ENCODE measurements around the gene ADCY2.
A peak's percentile ranks its signal among the peaks of the same experiment; 100 is the strongest.

ADCY2 gene

DNA sequence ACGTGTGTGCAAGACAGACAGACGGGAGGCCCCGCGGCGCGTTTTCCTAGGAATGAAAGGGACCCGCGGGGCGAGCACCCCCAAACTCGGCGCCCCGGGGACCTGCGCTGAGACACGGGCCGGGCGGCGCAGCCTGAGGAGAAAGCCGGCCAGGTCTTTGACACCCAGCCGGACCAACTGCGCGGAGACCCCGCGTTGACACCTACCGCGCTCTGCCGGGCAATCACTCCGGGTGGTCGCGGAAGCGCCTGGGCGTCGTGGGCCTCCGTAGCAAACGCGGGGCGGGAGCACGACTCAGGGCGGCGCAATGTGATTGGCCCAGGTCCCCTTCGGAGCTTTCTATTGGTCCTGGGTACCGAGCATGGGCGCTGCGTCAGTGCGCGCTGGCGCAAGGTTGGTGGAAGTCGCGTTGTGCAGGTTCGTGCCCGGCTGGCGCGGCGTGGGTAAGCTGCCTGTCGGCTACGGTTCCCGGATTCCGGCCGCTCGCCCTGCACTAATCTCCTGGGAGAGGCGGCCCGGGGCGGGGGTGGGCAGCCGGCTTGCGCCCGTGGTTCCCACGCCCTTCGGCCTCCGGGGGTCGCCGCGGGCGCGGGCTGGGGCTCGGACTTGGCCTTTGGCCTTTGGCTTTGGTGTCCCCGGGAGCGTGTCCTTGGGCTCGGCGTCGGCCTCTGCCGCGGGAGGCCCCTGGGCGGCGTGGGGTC lies 473.0 kb downstream of the ADCY2 start, which contains the start of the genes FASTKD3 and MTRR:
TSS of gene FASTKD3 (minus strand) at position 259 of the 701 bp plus-strand sequence. CDS start 948 bp downstream, outside the sequence.
TSS of gene MTRR (plus strand) at position 376 of the 701 bp plus-strand sequence. CDS start 1,647 bp downstream, outside the sequence.
- H3K79me2 ChIP-seq (ENCODE audit: control insufficient read depth, low read length): peaks cover 96% of the 10 kb centered on the region
- H3K36me3 ChIP-seq (ENCODE audit: control insufficient read depth, low read length): peaks cover 78% of the 10 kb centered on the region
- no peaks in the 10 kb centered on the region for H3F3A ChIP-seq (ENCODE audit: control insufficient read depth, insufficient read depth)
- peak within 1 kb of the TSS; percentile 28; the same call in 1 of the 2 replicates for H3K27ac ChIP-seq (ENCODE audit: low read depth, low read length)
- TF ChIP-seq CTCF (IDR thresholded peaks at IDR 0.05; ENCODE audit: low read depth, low read length, poor library complexity, severe bottlenecking) (no peak), EZH2phosphoT487 (IDR thresholded peaks at IDR 0.05; ENCODE audit: borderline replicate concordance, low read length) (no peak)
- H3K9me2 ChIP-seq (replicated peaks; ENCODE audit: control insufficient read depth, low read length): no peaks in the 10 kb centered on the region
- peaks cover 54% of the 10 kb centered on the region for H3K4me1 ChIP-seq (ENCODE audit: control insufficient read depth, low read length)
- peak within 1 kb of the TSS; percentile 72 for H3K4me2 ChIP-seq (ENCODE audit: low read length)
- no peaks in the 10 kb centered on the region for H3K27me3 ChIP-seq (ENCODE audit: control insufficient read depth, low read length)
- H4K20me1 ChIP-seq (ENCODE audit: control insufficient read depth, insufficient read depth, low read depth, low read length): peaks cover 26% of the 10 kb centered on the region
- H3K4me3 ChIP-seq (ENCODE audit: low read length): peak within 1 kb of the TSS; percentile 81
- H3K9me3 ChIP-seq (ENCODE audit: control insufficient read depth, insufficient read depth, low read length): no peaks in the 10 kb centered on the region

GRCh38 chr5:7869474-7870136 lies 473.7 kb downstream of the ADCY2 start:
- H3K9me3 ChIP-seq (ENCODE audit: control insufficient read depth, insufficient read depth, low read length): no peaks in the 10 kb centered on the region
- peaks cover 100% of the 10 kb centered on the region for H3K79me2 ChIP-seq (ENCODE audit: control insufficient read depth, low read length)
- no peaks in the 10 kb centered on the region for H3F3A ChIP-seq (ENCODE audit: control insufficient read depth, insufficient read depth)
- H3K27me3 ChIP-seq (ENCODE audit: control insufficient read depth, low read length): no peaks in the 10 kb centered on the region
- H3K4me1 ChIP-seq (ENCODE audit: control insufficient read depth, low read length): peaks cover 54% of the 10 kb centered on the region
- peaks cover 81% of the 10 kb centered on the region for H3K36me3 ChIP-seq (ENCODE audit: control insufficient read depth, low read length)
- TF ChIP-seq EZH2phosphoT487 (IDR thresholded peaks at IDR 0.05; ENCODE audit: borderline replicate concordance, low read length) (no peak), CTCF (IDR thresholded peaks at IDR 0.05; ENCODE audit: low read depth, low read length, poor library complexity, severe bottlenecking) (no peak)
- peak overlapping the region; percentile 28; the same call in 1 of the 2 replicates for H3K27ac ChIP-seq (ENCODE audit: low read depth, low read length)
- peak overlapping the region; percentile 81 for H3K4me3 ChIP-seq (ENCODE audit: low read length)
- peaks cover 26% of the 10 kb centered on the region for H4K20me1 ChIP-seq (ENCODE audit: control insufficient read depth, insufficient read depth, low read depth, low read length)
- no peaks in the 10 kb centered on the region for H3K9me2 ChIP-seq (replicated peaks; ENCODE audit: control insufficient read depth, low read length)
- H3K4me2 ChIP-seq (ENCODE audit: low read length): peak overlapping the region; percentile 72

GRCh38 chr5:7871653-7872052 lies 475.7 kb downstream of the ADCY2 start:
- no peaks in the 10 kb centered on the region for H3K9me2 ChIP-seq (replicated peaks; ENCODE audit: control insufficient read depth, low read length)
- H3F3A ChIP-seq (ENCODE audit: control insufficient read depth, insufficient read depth): no peaks in the 10 kb centered on the region
- H3K4me1 ChIP-seq (ENCODE audit: control insufficient read depth, low read length): peaks cover 42% of the 10 kb centered on the region
- H3K4me3 ChIP-seq (ENCODE audit: low read length): no peak overlapping the region
- H3K36me3 ChIP-seq (ENCODE audit: control insufficient read depth, low read length): peaks cover 81% of the 10 kb centered on the region
- peak overlapping the region; percentile 72 for H3K4me2 ChIP-seq (ENCODE audit: low read length)
- peaks cover 26% of the 10 kb centered on the region for H4K20me1 ChIP-seq (ENCODE audit: control insufficient read depth, insufficient read depth, low read depth, low read length)
- no peaks in the 10 kb centered on the region for H3K9me3 ChIP-seq (ENCODE audit: control insufficient read depth, insufficient read depth, low read length)
- H3K79me2 ChIP-seq (ENCODE audit: control insufficient read depth, low read length): peaks cover 99% of the 10 kb centered on the region
- H3K27ac ChIP-seq (ENCODE audit: low read depth, low read length): no peak overlapping the region
- no peak for TF ChIP-seq EZH2phosphoT487 (IDR thresholded peaks at IDR 0.05; ENCODE audit: borderline replicate concordance, low read length)
- TF ChIP-seq CTCF (IDR thresholded peaks at IDR 0.05; ENCODE audit: low read depth, low read length, poor library complexity, severe bottlenecking): no peak
- H3K27me3 ChIP-seq (ENCODE audit: control insufficient read depth, low read length): no peaks in the 10 kb centered on the region

Measured in DOHH2 (cell line).